HG02943 (cell line): ENCODE measurements around the gene RASGRP3.

Experiments used
- ATAC-seq: cut with Tn5 transposase; IDR thresholded peaks from one replicate; pipeline ENCODE4 v1.9.1; 2021; ENCODE audit warnings: mild to moderate bottlenecking, low read depth, moderate library complexity; ENCODE audit not compliant: unreplicated experiment

The RASGRP3 gene

GRCh38 chr2:33489835-33490431, 13.5 kb downstream of the RASGRP3 start:
- ATAC-seq = no peak

GRCh38 chr2:33491441-33492084, 15.1 kb downstream of the RASGRP3 start:
- no peak for ATAC-seq

- ATAC-seq = no peak
Measured at GRCh38 chr2:33492399-33493134, 16.1 kb downstream of the RASGRP3 start.

DNA sequence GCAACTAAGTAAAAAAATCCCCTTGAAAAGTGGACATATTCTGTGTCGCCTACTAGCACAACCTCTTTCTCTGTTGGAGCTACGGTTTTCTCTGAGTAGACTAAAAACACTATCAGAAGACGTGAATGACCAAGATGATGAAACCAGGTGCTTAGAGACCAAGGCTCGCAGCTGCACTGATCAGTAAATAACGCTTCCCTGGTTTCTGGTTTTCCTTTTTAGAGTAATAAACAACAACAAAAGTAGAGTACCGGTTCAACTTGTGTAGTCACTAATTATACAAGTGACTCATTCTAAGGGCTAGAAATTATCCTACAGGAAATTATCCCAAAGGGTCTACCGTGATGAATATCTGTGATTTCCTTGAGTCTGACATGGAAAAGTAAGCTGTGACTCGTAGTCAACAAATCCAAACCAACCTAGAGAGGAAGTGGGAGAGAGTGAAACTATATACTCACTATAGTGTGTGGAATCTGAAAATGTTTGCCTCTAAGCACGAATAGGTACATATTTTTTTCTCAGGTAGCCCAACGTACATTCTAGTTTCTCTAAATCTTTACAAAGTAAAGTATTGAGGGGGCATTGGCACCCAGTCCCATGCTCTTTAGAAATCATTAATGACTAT, 17.8 kb downstream of the RASGRP3 start:
- peak; percentile 56 for ATAC-seq

GRCh38 chr2:33494877-33495641, 18.6 kb downstream of the RASGRP3 start:
- no peak for ATAC-seq

GRCh38 chr2:33495683-33496082, 19.2 kb downstream of the RASGRP3 start:
- ATAC-seq = no peak

GRCh38 chr2:33496150-33496549, 19.7 kb downstream of the RASGRP3 start:
- ATAC-seq = no peak

DNA sequence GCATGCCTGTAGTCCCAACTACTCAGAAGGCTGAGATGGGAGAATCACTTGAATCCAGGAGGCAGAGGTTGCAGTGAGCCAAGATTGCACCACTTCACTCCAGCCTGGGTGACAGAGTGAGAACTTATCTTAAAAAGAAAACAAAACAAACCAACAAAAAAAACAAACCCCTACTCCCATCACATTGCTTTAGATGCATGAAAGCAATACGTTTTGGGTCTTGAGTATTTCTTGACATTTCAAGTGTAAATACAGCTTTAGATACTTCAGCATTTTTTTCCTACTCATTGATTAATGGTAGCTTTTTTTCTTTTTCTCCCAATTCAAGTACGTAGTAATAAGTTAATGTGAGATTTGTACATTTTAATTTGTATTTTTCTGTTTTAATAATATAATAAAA, 20.3 kb downstream of the RASGRP3 start:
- ATAC-seq = no peak

- ATAC-seq = peak; percentile 43
Measured at GRCh38 chr2:33497221-33497650, 20.8 kb downstream of the RASGRP3 start.

- no peak for ATAC-seq
Measured at GRCh38 chr2:33498291-33498956, 22.0 kb downstream of the RASGRP3 start.

- ATAC-seq = no peak
Measured at GRCh38 chr2:33500177-33500576, 23.7 kb downstream of the RASGRP3 start.

GRCh38 chr2:33502025-33502424, 25.6 kb downstream of the RASGRP3 start:
- ATAC-seq = no peak

- ATAC-seq = no peak
Measured at GRCh38 chr2:33503002-33503401, 26.6 kb downstream of the RASGRP3 start.

- no peak for ATAC-seq
Measured at GRCh38 chr2:33505966-33506365, 29.5 kb downstream of the RASGRP3 start.

DNA sequence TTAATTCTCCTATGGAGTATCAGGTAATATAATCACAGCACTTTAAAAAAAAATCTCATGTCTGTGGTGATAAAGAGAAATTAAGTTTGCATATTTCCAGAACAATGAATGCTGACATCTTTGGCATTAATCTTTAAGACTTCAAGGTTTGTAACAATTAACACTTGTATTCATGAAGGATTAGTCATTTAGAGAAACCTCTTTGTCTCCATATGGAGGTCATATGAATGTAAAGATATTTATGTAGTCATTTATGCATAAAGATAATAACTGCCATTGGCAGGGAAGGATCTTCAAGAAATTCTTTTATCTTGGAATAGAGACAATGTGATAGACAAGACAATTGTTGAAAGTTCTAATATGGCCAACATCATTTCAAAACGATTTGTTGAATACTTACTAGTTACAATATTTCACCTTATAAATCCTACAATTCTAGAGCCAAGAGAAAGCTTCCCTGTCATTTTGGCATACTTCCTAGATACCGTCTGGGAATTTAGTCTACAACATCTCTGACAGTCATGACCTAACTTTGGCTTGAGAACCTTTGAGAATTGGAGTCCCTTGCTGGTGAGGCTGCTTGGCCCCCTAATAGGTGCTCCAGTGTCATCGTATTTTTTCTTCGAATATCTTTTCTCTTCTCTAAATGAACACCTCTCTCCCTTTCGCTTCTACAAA, 33.6 kb downstream of the RASGRP3 start:
- ATAC-seq = no peak

GRCh38 chr2:33510586-33510968, 34.1 kb downstream of the RASGRP3 start:
- no peak for ATAC-seq

- no peak for ATAC-seq
Measured at GRCh38 chr2:33511141-33511540, 34.7 kb downstream of the RASGRP3 start.

DNA sequence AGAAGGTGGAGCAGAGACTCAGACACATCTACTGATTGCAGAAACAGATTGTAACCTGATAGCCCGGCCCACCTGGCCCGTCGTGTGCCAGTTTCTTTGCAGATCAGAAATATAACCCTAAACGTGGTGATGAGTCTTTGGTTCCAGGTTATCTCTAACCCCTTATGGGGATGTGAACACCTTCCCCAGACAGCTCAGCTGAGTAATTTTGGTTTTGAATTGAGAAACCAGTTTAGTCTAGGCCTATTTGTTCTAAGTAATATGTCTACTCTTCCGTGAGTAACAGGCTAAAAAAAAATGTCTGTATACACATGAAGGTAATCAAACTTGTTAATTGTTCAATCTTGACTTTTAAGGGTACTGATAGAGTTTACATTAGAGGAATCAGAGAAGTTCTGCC, 35.7 kb downstream of the RASGRP3 start:
- ATAC-seq = no peak

GRCh38 chr2:33513480-33513879, 37.0 kb downstream of the RASGRP3 start:
- ATAC-seq = no peak
